Tongue (tissue), 2 donors: ENCODE data around the gene PLEKHH3. TPM values are rescaled to one million over a fixed set of nuclear protein-coding genes. Genes with fewer than 3 reads are reported as not detected.

Source experiments
- DNase-seq: peaks from one replicate; pipeline ENCODE4 v3.0.0-alpha.2; 2015
- total RNA-seq: library from RNA; depleted of rRNA; stranded (reverse); fragments of >200 nt; gene quantifications from one replicate; pipeline ENCODE4 v1.2.3, GENCODE V29; 2014

PLEKHH3 gene
- total RNA-seq: 38.9 TPM

- no peak for DNase-seq
These were observed at the start of gene PLEKHH3 for GRCh38 chr17:42676424-42677011. Gene PLEKHH3, minus strand, starts transcription at chr17:42676994. Its CDS starts 431 bp downstream, at chr17:42676563.

GRCh38 chr17:42725143-42725542 lies 48.3 kb upstream of the PLEKHH3 start:
- no peak for DNase-seq

- no peak for DNase-seq
These were observed 46.8 kb upstream of the PLEKHH3 start for GRCh38 chr17:42723636-42724035.

GRCh38 chr17:42720996-42721583 lies 44.3 kb upstream of the PLEKHH3 start:
- peak; percentile 87 for DNase-seq

- DNase-seq: no peak
These were observed 32.8 kb upstream of the PLEKHH3 start for GRCh38 chr17:42709561-42709960.

- DNase-seq: no peak
These were observed 31.8 kb upstream of the PLEKHH3 start for GRCh38 chr17:42708588-42708987.

- no peak for DNase-seq
These were observed 29.9 kb upstream of the PLEKHH3 start for GRCh38 chr17:42706732-42707131.

GRCh38 chr17:42704837-42705494 lies 28.2 kb upstream of the PLEKHH3 start:
- DNase-seq: no peak

GRCh38 chr17:42704490-42704836 lies 27.7 kb upstream of the PLEKHH3 start:
- DNase-seq: no peak

GRCh38 chr17:42702446-42702845 lies 25.7 kb upstream of the PLEKHH3 start:
- no peak for DNase-seq

- no peak for DNase-seq
These were observed 23.9 kb upstream of the PLEKHH3 start for GRCh38 chr17:42700586-42701289.

- no peak for DNase-seq
These were observed 22.6 kb upstream of the PLEKHH3 start for GRCh38 chr17:42699415-42699740.

GRCh38 chr17:42698736-42699414 lies 22.1 kb upstream of the PLEKHH3 start:
- DNase-seq: peak; percentile 34

GRCh38 chr17:42697108-42697811 lies 20.5 kb upstream of the PLEKHH3 start:
- DNase-seq: no peak

GRCh38 chr17:42695500-42695899 lies 18.7 kb upstream of the PLEKHH3 start:
- no peak for DNase-seq

- no peak for DNase-seq
These were observed 17.7 kb upstream of the PLEKHH3 start for GRCh38 chr17:42694524-42694923.

GRCh38 chr17:42692489-42692888 lies 15.7 kb upstream of the PLEKHH3 start:
- DNase-seq: no peak

GRCh38 chr17:42691021-42691545 lies 14.3 kb upstream of the PLEKHH3 start:
- DNase-seq: no peak

- DNase-seq: no peak
These were observed 13.8 kb upstream of the PLEKHH3 start for GRCh38 chr17:42690596-42690995.

GRCh38 chr17:42687707-42688320 lies 11.0 kb upstream of the PLEKHH3 start:
- DNase-seq: no peak

GRCh38 chr17:42686520-42687128 lies 9.8 kb upstream of the PLEKHH3 start:
- no peak for DNase-seq
